NT2/D1 (cell line): ENCODE data around the gene MAPK10.

Source experiments
- DNase-seq: peaks from one replicate; pipeline ENCODE4 v3.0.0-alpha.2; 2011; ENCODE audit warnings: low read depth, low spot score
- H3K27me3 ChIP-seq: 2 replicates; pipeline ENCODE4 v1.6.0; 2011; ENCODE audit warnings: mild to moderate bottlenecking; ENCODE audit not compliant: insufficient read length, insufficient read depth
- H3K36me3 ChIP-seq: 2 replicates; pipeline ENCODE4 v1.6.1; 2011; ENCODE audit warnings: mild to moderate bottlenecking, low read length, mixed read lengths; ENCODE audit not compliant: insufficient read depth, insufficient read length
- H3K4me1 ChIP-seq: 2 replicates; pipeline ENCODE4 v1.5.1; 2011; ENCODE audit not compliant: insufficient read depth, insufficient read length
- H3K4me3 ChIP-seq: 2 replicates; pipeline ENCODE4 v1.5.1; 2011; ENCODE audit warnings: low read depth; ENCODE audit not compliant: insufficient read length
- H3K9ac ChIP-seq: 2 replicates; pipeline ENCODE4 v1.6.0; 2011; ENCODE audit warnings: low read depth; ENCODE audit not compliant: insufficient read length
- H3K9me3 ChIP-seq: 2 replicates; pipeline ENCODE4 v1.5.1; 2011; ENCODE audit warnings: mild to moderate bottlenecking, low read length; ENCODE audit not compliant: insufficient read depth
- SUZ12 ChIP-seq: IDR thresholded peaks from 2 replicates; pipeline ENCODE4 v1.6.1; 2011; ENCODE audit not compliant: insufficient read length, insufficient read depth; ENCODE audit errors: extremely low read depth
- YY1 ChIP-seq: IDR thresholded peaks from 2 replicates; pipeline ENCODE4 v1.6.1; 2011; ENCODE audit not compliant: insufficient read length, insufficient read depth
- ZNF274 ChIP-seq: IDR thresholded peaks from 2 replicates; pipeline ENCODE4 v1.6.1; 2011; ENCODE audit warnings: mild to moderate bottlenecking, low read depth, low read length

The MAPK10 gene

DNA sequence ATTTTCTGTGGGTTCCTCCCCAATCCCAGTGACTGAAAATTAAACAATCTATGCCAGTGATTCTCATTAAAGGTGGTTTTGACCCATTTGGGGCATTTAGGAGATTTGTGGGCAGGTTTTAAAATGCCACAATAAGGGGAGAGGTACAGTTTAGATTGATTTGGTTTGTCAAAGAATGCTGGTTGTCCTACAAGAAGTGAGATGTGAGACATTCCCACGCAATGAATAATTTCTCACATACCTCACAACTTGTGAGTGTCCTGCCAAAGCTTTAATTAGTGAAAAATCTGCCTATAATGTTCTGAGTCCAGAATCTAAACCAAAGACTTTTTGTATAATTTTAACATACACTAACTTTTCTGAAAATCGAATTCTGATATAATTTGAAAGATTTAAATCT is 199.4 kb downstream of the MAPK10 start:
- Histone ChIP-seq H3K9me3 (no peaks in the 10 kb centered on the region), H3K4me1 (no peaks in the 10 kb centered on the region), H3K27me3 (no peaks in the 10 kb centered on the region), H3K36me3 (no peaks in the 10 kb centered on the region), H3K4me3 (no peak overlapping the region), H3K9ac (no peak overlapping the region)
- DNase-seq: no peak
- no peak for TF ChIP-seq ZNF274
- no peak for TF ChIP-seq SUZ12
- TF ChIP-seq YY1: no peak

DNA sequence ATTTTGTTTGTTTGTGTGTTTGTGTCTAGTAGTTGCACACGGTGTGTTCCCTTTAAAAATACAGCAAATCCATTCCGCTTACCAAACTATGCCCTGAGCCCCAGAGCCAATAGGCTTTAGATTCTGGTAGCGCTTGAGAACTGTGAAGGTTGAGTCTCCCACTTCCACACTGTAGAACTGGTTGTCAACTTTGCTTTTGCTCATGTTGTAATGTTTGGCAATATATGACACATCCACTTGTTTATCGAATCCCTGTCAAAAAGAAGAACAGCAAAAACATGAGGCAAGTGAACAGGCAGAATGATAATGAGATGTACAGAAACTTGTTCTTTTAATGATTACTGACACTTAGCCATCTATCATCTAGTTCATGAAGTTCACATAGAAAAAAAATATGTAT is 200.6 kb downstream of the MAPK10 start:
- TF ChIP-seq YY1 (no peak), ZNF274 (no peak), SUZ12 (no peak)
- H3K36me3 ChIP-seq: no peaks in the 10 kb centered on the region
- H3K4me1 ChIP-seq: no peaks in the 10 kb centered on the region
- no peaks in the 10 kb centered on the region for H3K9me3 ChIP-seq
- H3K9ac ChIP-seq: no peak overlapping the region
- no peak for DNase-seq
- H3K27me3 ChIP-seq: no peaks in the 10 kb centered on the region
- no peak overlapping the region for H3K4me3 ChIP-seq

DNA sequence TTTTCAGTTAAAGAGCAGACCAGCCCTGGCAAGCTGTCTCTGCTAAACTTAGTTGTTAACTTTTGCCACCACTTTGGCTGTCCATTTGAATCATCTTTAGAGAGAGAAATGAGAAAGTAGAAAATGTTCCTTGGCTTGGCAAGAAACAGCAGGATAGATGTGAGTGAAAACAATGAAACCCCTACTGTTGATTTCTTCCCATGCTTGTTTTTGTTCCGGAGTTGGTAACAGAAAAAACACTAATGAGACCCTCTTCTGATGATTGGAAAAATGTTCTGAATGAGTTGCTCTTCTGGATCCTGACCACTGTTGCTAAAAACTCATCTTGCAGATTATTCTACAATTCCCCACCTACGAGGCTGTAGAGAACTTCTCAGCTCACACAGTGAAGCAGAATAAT is 203.3 kb downstream of the MAPK10 start:
- no peak overlapping the region for H3K4me3 ChIP-seq
- TF ChIP-seq SUZ12 (no peak), YY1 (no peak), ZNF274 (no peak)
- H3K4me1 ChIP-seq: no peaks in the 10 kb centered on the region

DNA sequence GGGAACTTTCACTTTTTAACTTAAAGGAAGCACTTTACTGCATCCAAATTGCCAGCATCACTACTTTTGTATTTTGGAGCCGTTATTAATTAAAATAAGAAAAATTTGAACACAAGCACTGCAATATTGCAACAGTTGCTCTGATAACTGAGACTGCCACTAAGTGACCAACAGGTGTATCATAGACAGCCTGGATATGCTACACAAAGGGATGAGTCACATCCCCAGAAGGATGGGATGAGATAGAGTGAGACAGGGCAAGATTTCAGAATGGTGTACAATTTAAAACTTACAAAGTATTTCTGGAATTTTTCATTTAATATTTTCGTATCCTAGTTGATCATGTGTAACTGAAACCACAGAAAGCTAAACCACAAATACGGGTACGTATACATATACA is 204.1 kb downstream of the MAPK10 start:
- no peaks in the 10 kb centered on the region for H3K9me3 ChIP-seq
- no peak for DNase-seq
- TF ChIP-seq YY1 (no peak), ZNF274 (no peak), SUZ12 (no peak)

More for the DNA sequence above, 203.3 kb downstream of the MAPK10 start:
- no peak overlapping the region for H3K9ac ChIP-seq
- no peak for DNase-seq
- no peaks in the 10 kb centered on the region for H3K27me3 ChIP-seq
- H3K36me3 ChIP-seq: no peaks in the 10 kb centered on the region
- H3K9me3 ChIP-seq: no peaks in the 10 kb centered on the region

DNA sequence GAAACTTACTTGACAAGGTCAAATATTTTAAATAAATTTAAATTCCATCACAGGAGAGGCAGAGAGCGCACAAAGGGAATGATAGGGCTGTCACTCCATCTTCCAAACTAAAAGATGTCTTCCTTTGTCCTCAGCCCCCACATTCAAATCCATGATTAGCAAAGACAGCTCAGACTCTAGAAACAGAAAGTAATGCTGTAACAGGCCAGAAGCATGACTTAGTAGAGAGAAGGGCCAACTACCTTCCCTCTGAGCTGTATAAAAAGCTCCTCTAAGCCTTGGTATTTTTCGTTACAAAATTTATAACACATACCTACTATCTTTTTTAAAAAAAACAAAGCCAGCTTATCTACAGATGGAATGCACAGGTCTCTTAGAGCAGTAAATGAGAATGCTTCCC is 207.4 kb downstream of the MAPK10 start:
- Histone ChIP-seq H3K4me3 (no peak overlapping the region), H3K4me1 (no peaks in the 10 kb centered on the region), H3K9ac (no peak overlapping the region), H3K27me3 (no peaks in the 10 kb centered on the region), H3K36me3 (no peaks in the 10 kb centered on the region), H3K9me3 (no peaks in the 10 kb centered on the region)
- DNase-seq: no peak
- TF ChIP-seq ZNF274 (no peak), YY1 (no peak), SUZ12 (no peak)

More for the DNA sequence above, 204.1 kb downstream of the MAPK10 start:
- Histone ChIP-seq H3K4me3 (no peak overlapping the region), H3K9ac (no peak overlapping the region), H3K27me3 (no peaks in the 10 kb centered on the region), H3K36me3 (no peaks in the 10 kb centered on the region), H3K4me1 (no peaks in the 10 kb centered on the region)

GRCh38 chr4:86151196-86151595 is 208.7 kb downstream of the MAPK10 start:
- Histone ChIP-seq H3K27me3 (no peaks in the 10 kb centered on the region), H3K9ac (no peak overlapping the region), H3K36me3 (no peaks in the 10 kb centered on the region), H3K9me3 (no peaks in the 10 kb centered on the region), H3K4me3 (no peak overlapping the region), H3K4me1 (no peaks in the 10 kb centered on the region)
- no peak for DNase-seq
- TF ChIP-seq ZNF274: no peak
- no peak for TF ChIP-seq YY1
- TF ChIP-seq SUZ12: no peak

DNA sequence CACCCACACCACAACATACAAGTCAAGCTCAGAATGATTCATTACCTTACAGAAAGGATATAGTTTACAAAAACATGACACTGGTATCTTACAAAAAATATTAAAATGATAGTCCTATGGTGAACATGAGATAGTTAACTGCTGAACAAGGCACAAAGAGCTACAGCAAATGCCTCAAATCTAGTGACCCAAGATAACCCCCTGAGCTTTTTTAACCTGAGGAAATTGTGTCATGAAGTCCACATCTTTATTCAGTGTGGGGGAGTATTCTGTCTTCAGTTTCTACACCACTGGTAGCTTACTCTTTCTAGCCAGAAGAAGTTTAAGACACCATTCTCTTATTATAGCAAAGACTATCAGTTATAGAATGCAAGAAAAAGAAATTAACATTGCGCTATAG is 218.7 kb downstream of the MAPK10 start:
- Histone ChIP-seq H3K4me3 (no peak overlapping the region), H3K36me3 (no peaks in the 10 kb centered on the region), H3K4me1 (no peaks in the 10 kb centered on the region), H3K9ac (no peak overlapping the region), H3K27me3 (no peaks in the 10 kb centered on the region), H3K9me3 (no peaks in the 10 kb centered on the region)
- TF ChIP-seq SUZ12: no peak
- no peak for TF ChIP-seq YY1
- no peak for TF ChIP-seq ZNF274
- no peak for DNase-seq

DNA sequence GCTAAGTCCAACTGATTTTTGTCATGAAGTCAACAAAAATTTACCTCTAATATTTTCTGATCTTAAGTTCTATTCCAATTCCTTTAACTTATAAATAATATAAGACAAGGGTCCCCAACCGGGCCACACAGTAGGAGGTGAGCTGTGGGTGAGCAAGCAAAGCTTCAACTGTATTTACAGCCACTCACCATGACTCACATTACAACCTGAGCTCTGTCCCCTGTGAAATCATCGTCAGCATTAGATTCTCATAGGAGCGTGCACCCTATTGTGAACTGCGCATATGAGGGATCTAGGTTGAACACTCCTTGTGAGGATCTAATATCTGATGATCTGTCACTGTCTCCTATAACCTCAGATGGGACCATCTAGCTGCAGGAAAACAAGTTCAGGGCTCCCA is 227.4 kb downstream of the MAPK10 start:
- H3K27me3 ChIP-seq: no peaks in the 10 kb centered on the region
- H3K9me3 ChIP-seq: no peaks in the 10 kb centered on the region
- H3K4me1 ChIP-seq: no peaks in the 10 kb centered on the region
- TF ChIP-seq YY1 (no peak), ZNF274 (no peak), SUZ12 (no peak)
- no peak overlapping the region for H3K9ac ChIP-seq
- H3K4me3 ChIP-seq: no peak overlapping the region
- no peaks in the 10 kb centered on the region for H3K36me3 ChIP-seq
- no peak for DNase-seq
